ENCODE measurements around the gene GAS2. TPM values are rescaled to one million over a fixed set of nuclear protein-coding genes. Genes with fewer than 3 reads are reported as not detected.

The GAS2 gene
- total RNA-seq, 1 donor from 2014 or later = 3.5 TPM

DNA sequence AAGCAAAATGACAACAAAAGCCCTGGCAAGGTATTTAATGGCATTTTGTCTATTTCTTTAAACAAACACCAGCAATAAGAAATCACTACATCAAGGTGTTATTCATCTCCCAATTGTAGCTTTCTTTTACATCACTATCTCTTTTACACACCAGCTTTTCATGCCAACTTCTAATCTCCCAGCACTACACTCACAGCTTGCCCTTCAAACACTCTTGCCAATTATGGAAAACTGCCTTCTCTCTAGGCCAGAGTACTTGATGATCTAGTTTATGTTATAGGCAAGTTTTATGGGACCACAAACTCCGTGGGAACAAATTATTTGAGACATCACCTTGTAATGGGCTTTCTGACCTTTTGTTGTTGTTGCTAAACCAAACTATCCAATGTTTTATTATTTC is 101.9 kb downstream of the GAS2 start:
- Mint-ChIP-seq H3K36me3 (ENCODE audit: low read depth) (no peaks in the 10 kb centered on the region), H3K27me3 (no peaks in the 10 kb centered on the region), H3K9me3 (peaks cover 4% of the 10 kb centered on the region), H3K27ac (no peak overlapping the region), H3K4me3 (no peak overlapping the region), H3K4me1 (no peaks in the 10 kb centered on the region)
- CTCF ChIA-PET = no interaction called here
- ATAC-seq (ENCODE audit: low read depth) = no peak
- DNase-seq = no peak
- POLR2A ChIA-PET = no interaction called here
- intact Hi-C loops (cut with micrococcal nuclease) = no loop called here
- TF ChIP-seq, protein P1, sequence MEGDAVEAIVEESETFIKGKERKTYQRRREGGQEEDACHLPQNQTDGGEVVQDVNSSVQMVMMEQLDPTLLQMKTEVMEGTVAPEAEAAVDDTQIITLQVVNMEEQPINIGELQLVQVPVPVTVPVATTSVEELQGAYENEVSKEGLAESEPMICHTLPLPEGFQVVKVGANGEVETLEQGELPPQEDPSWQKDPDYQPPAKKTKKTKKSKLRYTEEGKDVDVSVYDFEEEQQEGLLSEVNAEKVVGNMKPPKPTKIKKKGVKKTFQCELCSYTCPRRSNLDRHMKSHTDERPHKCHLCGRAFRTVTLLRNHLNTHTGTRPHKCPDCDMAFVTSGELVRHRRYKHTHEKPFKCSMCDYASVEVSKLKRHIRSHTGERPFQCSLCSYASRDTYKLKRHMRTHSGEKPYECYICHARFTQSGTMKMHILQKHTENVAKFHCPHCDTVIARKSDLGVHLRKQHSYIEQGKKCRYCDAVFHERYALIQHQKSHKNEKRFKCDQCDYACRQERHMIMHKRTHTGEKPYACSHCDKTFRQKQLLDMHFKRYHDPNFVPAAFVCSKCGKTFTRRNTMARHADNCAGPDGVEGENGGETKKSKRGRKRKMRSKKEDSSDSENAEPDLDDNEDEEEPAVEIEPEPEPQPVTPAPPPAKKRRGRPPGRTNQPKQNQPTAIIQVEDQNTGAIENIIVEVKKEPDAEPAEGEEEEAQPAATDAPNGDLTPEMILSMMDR (IDR thresholded peaks at IDR 0.05) = no peak

DNA sequence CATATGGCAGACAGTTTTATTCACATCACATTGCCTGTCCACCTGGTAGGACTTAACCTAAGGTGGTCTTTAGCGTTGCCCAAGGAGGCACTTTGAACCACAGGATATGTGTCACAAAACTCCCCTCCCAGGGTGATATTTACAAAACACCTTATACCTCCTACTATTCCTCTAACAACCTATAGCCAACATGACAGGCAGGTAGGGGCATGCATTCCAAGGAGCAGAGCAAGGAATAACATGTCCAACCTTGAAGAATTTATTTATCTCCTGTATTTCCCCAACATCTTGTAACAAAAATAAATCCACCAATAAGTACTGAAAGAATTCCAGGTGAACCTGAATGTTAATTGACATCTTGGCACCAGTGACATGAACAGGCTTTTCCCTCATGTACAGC is 102.7 kb downstream of the GAS2 start:
- no peaks in the 10 kb centered on the region for H3K36me3 Mint-ChIP-seq (ENCODE audit: low read depth)
- ChIA-PET CTCF (no interaction called here), POLR2A (no interaction called here)
- H3K27me3 Mint-ChIP-seq = no peaks in the 10 kb centered on the region
- H3K4me3 Mint-ChIP-seq = no peak overlapping the region
- peaks cover 4% of the 10 kb centered on the region for H3K9me3 Mint-ChIP-seq
- DNase-seq = no peak
- TF ChIP-seq, protein P1 (IDR thresholded peaks at IDR 0.05) = no peak
- no peak overlapping the region for H3K27ac Mint-ChIP-seq
- ATAC-seq (ENCODE audit: low read depth) = no peak
- H3K4me1 Mint-ChIP-seq = no peaks in the 10 kb centered on the region
- intact Hi-C loops (cut with micrococcal nuclease) = no loop called here

DNA sequence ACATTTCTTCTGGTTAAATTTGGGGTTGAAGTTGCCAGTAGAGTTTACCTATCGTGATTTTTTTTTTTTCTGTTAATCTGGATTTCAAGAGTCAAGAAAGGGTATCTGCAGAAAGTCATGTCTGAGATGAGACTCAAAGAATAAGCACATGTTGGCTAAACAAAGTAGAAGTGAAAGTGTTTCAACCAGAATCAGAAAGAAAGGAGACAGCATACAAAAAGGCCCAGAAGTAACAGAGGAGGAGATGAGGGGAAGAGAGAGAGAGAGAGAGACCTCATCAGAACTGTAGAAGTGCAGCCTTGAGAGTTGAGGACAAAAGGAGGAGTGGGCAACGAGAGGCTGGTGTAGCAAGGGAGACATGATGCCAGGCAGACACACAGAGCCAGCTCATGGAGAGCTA is 108.3 kb downstream of the GAS2 start:
- ChIA-PET POLR2A (no interaction called here), CTCF (no interaction called here)
- no peak overlapping the region for H3K4me3 Mint-ChIP-seq
- H3K27me3 Mint-ChIP-seq = no peaks in the 10 kb centered on the region
- TF ChIP-seq, protein P1 (IDR thresholded peaks at IDR 0.05) = no peak
- H3K9me3 Mint-ChIP-seq = peaks cover 4% of the 10 kb centered on the region
- no peaks in the 10 kb centered on the region for H3K4me1 Mint-ChIP-seq
- no peak overlapping the region for H3K27ac Mint-ChIP-seq
- intact Hi-C loops (cut with micrococcal nuclease) = no loop called here
- DNase-seq (no peak), ATAC-seq (ENCODE audit: low read depth) (no peak)
- H3K36me3 Mint-ChIP-seq (ENCODE audit: low read depth) = no peaks in the 10 kb centered on the region

DNA sequence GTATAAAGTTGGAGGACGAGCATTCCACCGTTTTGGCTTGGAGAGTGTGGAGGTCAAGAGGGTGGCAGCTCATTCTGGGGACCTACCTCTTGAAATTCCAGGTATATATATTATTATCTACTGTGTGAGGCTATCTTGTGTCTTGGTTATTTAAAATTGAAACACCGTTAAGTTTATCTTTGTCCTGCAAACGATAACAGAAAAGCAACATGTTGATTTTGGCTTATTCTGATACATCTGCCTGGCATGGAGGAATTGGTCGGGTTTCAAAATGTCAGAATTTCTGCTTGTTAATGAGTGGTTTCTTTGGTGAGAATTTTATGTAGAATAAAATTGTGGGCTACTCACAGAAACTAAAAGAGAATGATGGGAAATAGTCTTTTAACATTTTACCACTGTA is 108.8 kb downstream of the GAS2 start:
- CTCF ChIA-PET = no interaction called here
- Mint-ChIP-seq H3K36me3 (ENCODE audit: low read depth) (no peaks in the 10 kb centered on the region), H3K4me1 (no peaks in the 10 kb centered on the region), H3K4me3 (no peak overlapping the region), H3K27me3 (no peaks in the 10 kb centered on the region), H3K27ac (no peak overlapping the region), H3K9me3 (no peaks in the 10 kb centered on the region)
- intact Hi-C loops (cut with micrococcal nuclease) = no loop called here
- no peak for DNase-seq
- no peak for ATAC-seq (ENCODE audit: low read depth)
- POLR2A ChIA-PET = no interaction called here
- TF ChIP-seq, protein P1 (IDR thresholded peaks at IDR 0.05) = no peak

DNA sequence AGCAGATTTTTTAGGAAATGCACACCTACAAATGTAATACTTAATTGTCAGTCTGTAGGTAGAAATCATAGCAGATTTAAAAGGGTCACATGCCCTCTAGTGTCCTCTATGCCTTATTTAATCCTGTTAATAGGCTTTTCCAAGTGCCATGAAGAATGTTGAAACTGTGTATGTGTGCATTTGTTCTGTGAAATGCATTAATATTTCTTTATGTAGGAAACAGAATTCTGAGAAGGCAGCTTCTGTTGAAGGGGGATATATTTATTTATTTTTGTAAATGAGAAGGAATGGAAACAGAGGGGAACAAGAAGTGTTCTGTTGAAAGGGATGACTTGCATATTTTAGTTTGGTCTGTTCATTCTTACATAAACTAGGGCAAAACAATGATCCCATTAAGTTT is 112.2 kb downstream of the GAS2 start:
- Mint-ChIP-seq H3K27me3 (no peaks in the 10 kb centered on the region), H3K9me3 (no peaks in the 10 kb centered on the region), H3K4me3 (no peak overlapping the region), H3K27ac (no peak overlapping the region), H3K4me1 (peaks cover 7% of the 10 kb centered on the region), H3K36me3 (ENCODE audit: low read depth) (no peaks in the 10 kb centered on the region)
- TF ChIP-seq, protein P1 (IDR thresholded peaks at IDR 0.05) = no peak
- DNase-seq (no peak), ATAC-seq (ENCODE audit: low read depth) (no peak)
- intact Hi-C loops (cut with micrococcal nuclease) = no loop called here
- ChIA-PET POLR2A (no interaction called here), CTCF (no interaction called here)

All from activated B cell treated with CpG ODN at 0.5 μM for 24 hours (primary cell).